ENCODE measurements around the gene DDX54.

- TF ChIP-seq EZH2 (IDR thresholded peaks at IDR 0.05) (no peak), POLR2AphosphoS5 (IDR thresholded peaks at IDR 0.05; ENCODE audit: borderline replicate concordance, low read depth, low read length) (no peak)
These were observed 4.9 kb downstream of the DDX54 start for GRCh38 chr12:113180333-113180732.

All from SK-N-MC (cell line).